ENCODE data around the gene CLRN1.

CLRN1 gene

GRCh38 chr3:150965436-150965835 lies 7.1 kb downstream of the CLRN1 start:
- no peak for TF ChIP-seq ZFP30 (CRISPR knock-in tag; IDR thresholded peaks at IDR 0.05)
- TF ChIP-seq GLIS3 (CRISPR knock-in tag; IDR thresholded peaks at IDR 0.05), result no peak
- no peak for TF ChIP-seq OSR1 (CRISPR knock-in tag; IDR thresholded peaks at IDR 0.05)
- no peak for TF ChIP-seq ZFP3 (CRISPR knock-in tag; IDR thresholded peaks at IDR 0.05)
- no peak for TF ChIP-seq TOX (CRISPR knock-in tag; IDR thresholded peaks at IDR 0.05; ENCODE audit: borderline replicate concordance)
- TF ChIP-seq BACH2 (CRISPR knock-in tag; IDR thresholded peaks at IDR 0.05; ENCODE audit: borderline replicate concordance), result no peak
- no peak for ATAC-seq

- TF ChIP-seq GLIS3 (CRISPR knock-in tag; IDR thresholded peaks at IDR 0.05), result no peak
- no peak for ATAC-seq
These were observed 10.6 kb downstream of the CLRN1 start for GRCh38 chr3:150961949-150962348.

- no peak for ATAC-seq
- no peak for TF ChIP-seq GLIS3 (CRISPR knock-in tag; IDR thresholded peaks at IDR 0.05)
- TF ChIP-seq TCF4 (CRISPR knock-in tag; IDR thresholded peaks at IDR 0.05; ENCODE audit: borderline replicate concordance), result no peak
- no peak for TF ChIP-seq ARNTL (CRISPR knock-in tag; IDR thresholded peaks at IDR 0.05; ENCODE audit: borderline replicate concordance, low read depth)
- TF ChIP-seq TOX (CRISPR knock-in tag; IDR thresholded peaks at IDR 0.05; ENCODE audit: borderline replicate concordance), result no peak
- TF ChIP-seq ZFP3 (CRISPR knock-in tag; IDR thresholded peaks at IDR 0.05), result no peak
- TF ChIP-seq POU6F1 (CRISPR knock-in tag; IDR thresholded peaks at IDR 0.05; ENCODE audit: borderline replicate concordance, low read depth), result no peak
- TF ChIP-seq ZNF8 (CRISPR knock-in tag; IDR thresholded peaks at IDR 0.05), result no peak
- TF ChIP-seq BACH2 (CRISPR knock-in tag; IDR thresholded peaks at IDR 0.05; ENCODE audit: borderline replicate concordance), result no peak
- TF ChIP-seq PPARA (CRISPR knock-in tag; IDR thresholded peaks at IDR 0.05; ENCODE audit: borderline replicate concordance), result no peak
- no peak for TF ChIP-seq ZNF565 (CRISPR knock-in tag; conservative IDR thresholded peaks at IDR 0.05; ENCODE audit: low read depth)
- no peak for TF ChIP-seq ZC3H10 (CRISPR knock-in tag; IDR thresholded peaks at IDR 0.05)
- no peak for TF ChIP-seq CREB5 (CRISPR knock-in tag; IDR thresholded peaks at IDR 0.05; ENCODE audit: low read depth)
- TF ChIP-seq TSHZ2 (CRISPR knock-in tag; IDR thresholded peaks at IDR 0.05), result no peak
- no peak for TF ChIP-seq ESRRG (CRISPR knock-in tag; IDR thresholded peaks at IDR 0.05)
These were observed 11.5 kb downstream of the CLRN1 start for GRCh38 chr3:150960708-150961684.

- TF ChIP-seq TSHZ2 (CRISPR knock-in tag; IDR thresholded peaks at IDR 0.05) (no peak), OSR1 (CRISPR knock-in tag; IDR thresholded peaks at IDR 0.05) (no peak)
- no peak for ATAC-seq
These were observed 13.8 kb downstream of the CLRN1 start for GRCh38 chr3:150958683-150959082.

Data from SK-N-SH treated with all-trans-retinoic acid at 6 μM for 48 hours (cell line).